ENCODE results near the gene IFIH1. TPM values are rescaled to one million over a fixed set of nuclear protein-coding genes. Genes with fewer than 3 reads are reported as not detected.

IFIH1 gene
- total and polyA plus RNA-seq, 12 donors, result 7.8 to 25.6 (median 15.2) TPM

DNA sequence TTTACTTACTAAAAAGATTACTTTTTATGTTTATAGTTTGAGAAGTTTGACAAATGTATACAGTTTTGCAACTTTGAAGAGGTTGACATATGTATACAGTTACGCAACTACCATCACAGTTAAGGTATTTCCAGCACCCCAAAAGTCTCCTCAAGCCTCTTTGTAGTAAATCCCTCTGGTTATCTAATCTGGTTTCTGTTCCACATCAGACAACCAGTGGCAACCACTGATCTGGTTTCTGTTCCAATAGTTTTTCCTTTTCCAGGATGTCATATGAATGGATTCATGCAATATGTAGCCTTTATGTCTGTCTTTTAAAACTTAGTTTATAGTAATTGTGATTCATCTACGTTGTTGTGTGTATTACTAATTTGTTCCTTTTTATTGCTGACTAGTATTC is 23.5 kb downstream of the IFIH1 start:
- H3K9me3 ChIP-seq (replicated peaks in 1 of 3), result no peaks in the 10 kb centered on the region
- intact Hi-C loops (cut with DNase I), result loop anchor here (5.0 kb wide), 1 partner anchor 73 kb away; no protein-coding TSS in a partner anchor

DNA sequence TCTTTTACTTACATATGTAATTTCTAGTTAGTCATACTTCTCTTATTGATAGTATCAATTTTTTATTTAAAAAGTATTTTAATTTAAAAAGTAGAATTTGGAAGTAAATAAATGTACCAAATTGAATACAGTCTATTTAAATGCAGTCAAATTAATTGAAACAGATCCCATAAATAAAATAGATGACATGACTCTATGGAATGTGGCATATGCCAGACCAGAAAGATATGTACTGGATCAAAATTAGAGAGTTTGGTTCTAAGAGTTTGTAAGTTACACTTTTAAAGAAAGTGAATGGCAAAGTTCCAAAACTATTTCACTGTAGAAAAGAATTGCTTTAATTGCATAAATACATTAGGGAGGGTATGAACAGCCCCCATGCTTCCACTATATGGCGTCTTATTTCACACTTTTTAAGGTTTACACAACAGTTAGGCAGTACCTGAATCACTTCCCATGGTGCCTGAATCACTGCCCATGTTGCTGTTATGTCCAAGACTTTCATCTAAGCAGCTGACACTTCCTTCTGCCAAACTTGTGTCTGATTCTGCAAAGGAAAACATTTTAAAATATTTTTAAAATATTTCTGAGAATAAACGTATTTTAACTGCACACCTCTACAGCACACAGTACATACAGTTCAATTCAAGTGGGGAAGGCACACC is 25.2 kb downstream of the IFIH1 start:
- H3K4me3 ChIP-seq, result no peak overlapping the region
- no peak for TF ChIP-seq POLR2A (IDR thresholded peaks at IDR 0.05)
- TF ChIP-seq, protein P1, sequence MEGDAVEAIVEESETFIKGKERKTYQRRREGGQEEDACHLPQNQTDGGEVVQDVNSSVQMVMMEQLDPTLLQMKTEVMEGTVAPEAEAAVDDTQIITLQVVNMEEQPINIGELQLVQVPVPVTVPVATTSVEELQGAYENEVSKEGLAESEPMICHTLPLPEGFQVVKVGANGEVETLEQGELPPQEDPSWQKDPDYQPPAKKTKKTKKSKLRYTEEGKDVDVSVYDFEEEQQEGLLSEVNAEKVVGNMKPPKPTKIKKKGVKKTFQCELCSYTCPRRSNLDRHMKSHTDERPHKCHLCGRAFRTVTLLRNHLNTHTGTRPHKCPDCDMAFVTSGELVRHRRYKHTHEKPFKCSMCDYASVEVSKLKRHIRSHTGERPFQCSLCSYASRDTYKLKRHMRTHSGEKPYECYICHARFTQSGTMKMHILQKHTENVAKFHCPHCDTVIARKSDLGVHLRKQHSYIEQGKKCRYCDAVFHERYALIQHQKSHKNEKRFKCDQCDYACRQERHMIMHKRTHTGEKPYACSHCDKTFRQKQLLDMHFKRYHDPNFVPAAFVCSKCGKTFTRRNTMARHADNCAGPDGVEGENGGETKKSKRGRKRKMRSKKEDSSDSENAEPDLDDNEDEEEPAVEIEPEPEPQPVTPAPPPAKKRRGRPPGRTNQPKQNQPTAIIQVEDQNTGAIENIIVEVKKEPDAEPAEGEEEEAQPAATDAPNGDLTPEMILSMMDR (IDR thresholded peaks at IDR 0.05), result no peak
- no peak overlapping the region for H3K27ac ChIP-seq
- intact Hi-C loops (cut with DNase I), result no loop called here
- H3K9me3 ChIP-seq (replicated peaks in 1 of 3), result no peaks in the 10 kb centered on the region
- no peak for DNase-seq
- no peaks in the 10 kb centered on the region for H3K36me3 ChIP-seq (replicated peaks in 1 of 2)
- no peaks in the 10 kb centered on the region for H3K27me3 ChIP-seq
- peaks cover 0 to 3% of the 10 kb centered on the region in 2 donors for H3K4me1 ChIP-seq (replicated peaks in 1 of 2)
- 65 to 77% (median 70%) methylated on average over 2 of the region's 2 CpGs for WGBS, 4 donors

More for the DNA sequence above, 23.5 kb downstream of the IFIH1 start:
- no peak for DNase-seq
- H3K36me3 ChIP-seq (replicated peaks in 1 of 2), result no peaks in the 10 kb centered on the region
- peaks cover 0 to 3% of the 10 kb centered on the region in 2 donors for H3K4me1 ChIP-seq (replicated peaks in 1 of 2)
- WGBS, 4 donors, result 90 to 95% (median 92%) methylated on average over 2 of the region's 2 CpGs
- no peak overlapping the region for H3K27ac ChIP-seq
- H3K4me3 ChIP-seq, result no peak overlapping the region
- no peaks in the 10 kb centered on the region for H3K27me3 ChIP-seq
- TF ChIP-seq POLR2A (IDR thresholded peaks at IDR 0.05), result no peak
- TF ChIP-seq, protein P1 (IDR thresholded peaks at IDR 0.05), result no peak

DNA sequence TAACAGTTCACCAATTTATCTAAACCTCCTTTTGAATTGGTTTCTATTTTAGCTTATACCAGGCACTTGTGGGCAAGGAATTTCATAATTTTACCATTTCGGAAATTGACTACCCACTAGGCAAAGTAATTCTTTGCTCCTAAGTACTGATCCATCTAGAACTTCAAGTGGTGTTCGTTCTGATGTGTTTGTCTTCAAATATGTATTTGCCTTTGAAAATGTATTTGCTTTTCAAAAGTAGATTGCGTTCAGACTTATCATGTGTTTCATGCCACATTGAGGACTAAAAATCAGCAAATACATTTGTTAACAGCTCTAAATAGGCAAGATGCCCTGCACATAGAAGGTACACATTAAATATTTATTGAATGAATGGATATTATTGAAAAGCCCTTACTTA is 26.7 kb downstream of the IFIH1 start:
- TF ChIP-seq, protein P1 (IDR thresholded peaks at IDR 0.05), result no peak
- TF ChIP-seq POLR2A (IDR thresholded peaks at IDR 0.05), result no peak
- Histone ChIP-seq H3K4me1 (replicated peaks in 1 of 2) (no peaks in the 10 kb centered on the region), H3K27ac (no peak overlapping the region), H3K9me3 (replicated peaks in 1 of 3) (no peaks in the 10 kb centered on the region), H3K27me3 (no peaks in the 10 kb centered on the region), H3K36me3 (replicated peaks in 1 of 2) (peaks cover 0 to 8% of the 10 kb centered on the region in 2 donors), H3K4me3 (no peak overlapping the region)
- DNase-seq, result no peak
- 94 to 96% (median 95%) methylated on average over 3 of the region's 3 CpGs for WGBS, 4 donors
- intact Hi-C loops (cut with DNase I), result no loop called here

DNA sequence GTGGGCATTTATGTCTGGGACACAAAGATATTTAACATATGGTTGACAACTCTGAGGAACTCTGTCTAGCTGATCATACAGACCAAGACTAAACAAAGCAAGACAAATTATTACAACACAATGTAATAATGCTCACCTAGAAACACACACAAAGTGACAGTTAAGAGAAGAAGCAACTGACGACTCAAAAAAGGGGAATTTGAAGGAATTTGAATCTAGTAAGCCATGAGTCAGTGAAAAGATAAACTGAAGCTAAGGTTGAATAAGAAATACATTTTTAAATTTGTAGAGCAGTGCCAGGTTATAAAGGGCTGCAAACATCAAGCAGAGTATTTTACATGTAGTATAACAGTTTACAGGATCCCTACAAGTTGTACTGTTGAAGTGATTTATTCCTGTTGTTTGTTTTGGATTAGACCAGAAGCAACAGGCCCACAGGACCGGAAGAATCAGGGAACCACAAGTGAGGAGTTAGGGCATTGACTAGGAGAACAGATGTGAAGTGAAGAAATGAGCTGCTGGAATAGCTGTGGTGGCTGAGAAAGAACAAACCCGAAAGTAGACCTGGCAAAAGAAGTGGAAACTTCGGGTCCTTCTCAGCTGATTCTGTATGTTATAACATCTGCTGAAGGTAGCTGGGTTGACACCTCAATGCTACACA is 35.6 kb downstream of the IFIH1 start:
- WGBS, 4 donors, result 73 to 93% (median 85%) methylated on average over 4 of the region's 4 CpGs
- Histone ChIP-seq H3K4me3 (no peak overlapping the region), H3K9me3 (replicated peaks in 1 of 3) (no peaks in the 10 kb centered on the region), H3K27ac (no peak overlapping the region), H3K36me3 (replicated peaks in 1 of 2) (peaks cover 0 to 17% of the 10 kb centered on the region in 2 donors), H3K4me1 (replicated peaks in 1 of 2) (no peaks in the 10 kb centered on the region), H3K27me3 (no peaks in the 10 kb centered on the region)
- intact Hi-C loops (cut with DNase I), result no loop called here
- DNase-seq, result no peak
- TF ChIP-seq, protein P1 (IDR thresholded peaks at IDR 0.05), result no peak
- TF ChIP-seq POLR2A (IDR thresholded peaks at IDR 0.05), result no peak
